Neural cell (in vitro differentiated cells): ENCODE results near the gene CLNK.

Source experiments
- CTCF ChIP-seq: fragments of 450-650 bp; IDR thresholded peaks from 2 replicates; pipeline ENCODE4 v1.5.1; 2014; ENCODE audit warnings: antibody characterized with exemption, mild to moderate bottlenecking, moderate library complexity; ENCODE audit not compliant: poor library complexity, severe bottlenecking
- EP300 ChIP-seq: fragments of 450-650 bp; conservative IDR thresholded peaks from 2 replicates; pipeline ENCODE4 v1.6.1; 2014; ENCODE audit warnings: antibody characterized with exemption, mild to moderate bottlenecking, moderate library complexity; ENCODE audit not compliant: poor library complexity, severe bottlenecking
- EZH2 ChIP-seq: fragments of 200-600, 300-800 bp; shearing (Covaris generic), sonication (generic); IDR thresholded peaks from 2 replicates; pipeline ENCODE4 v1.6.1; 2014; ENCODE audit warnings: antibody characterized with exemption, low read length, borderline replicate concordance, mild to moderate bottlenecking; ENCODE audit not compliant: insufficient read depth, poor library complexity, severe bottlenecking
- MXI1 ChIP-seq: fragments of 450-650 bp; conservative IDR thresholded peaks from 2 replicates; pipeline ENCODE4 v1.6.1; 2014; ENCODE audit warnings: antibody characterized with exemption, mild to moderate bottlenecking; ENCODE audit not compliant: poor library complexity, severe bottlenecking
- POLR2AphosphoS5 ChIP-seq: IDR thresholded peaks from 2 replicates; pipeline ENCODE4 v1.6.1; 2012
- RAD21 ChIP-seq: fragments of 450-650 bp; conservative IDR thresholded peaks from 2 replicates; pipeline ENCODE4 v1.6.1; 2014; ENCODE audit warnings: antibody characterized with exemption, mild to moderate bottlenecking, moderate library complexity
- SMC3 ChIP-seq: fragments of 450-650 bp; conservative IDR thresholded peaks from 2 replicates; pipeline ENCODE4 v1.6.1; 2014; ENCODE audit warnings: antibody characterized with exemption, mild to moderate bottlenecking, moderate library complexity; ENCODE audit not compliant: poor library complexity
- TAF1 ChIP-seq: IDR thresholded peaks from 2 replicates; pipeline ENCODE4 v1.6.1; 2012; ENCODE audit warnings: low read depth
- TF ChIP-seq, protein P1 (sequence below): IDR thresholded peaks from 2 replicates; pipeline ENCODE4 v1.6.1; 2012; ENCODE audit warnings: borderline replicate concordance

DNA sequence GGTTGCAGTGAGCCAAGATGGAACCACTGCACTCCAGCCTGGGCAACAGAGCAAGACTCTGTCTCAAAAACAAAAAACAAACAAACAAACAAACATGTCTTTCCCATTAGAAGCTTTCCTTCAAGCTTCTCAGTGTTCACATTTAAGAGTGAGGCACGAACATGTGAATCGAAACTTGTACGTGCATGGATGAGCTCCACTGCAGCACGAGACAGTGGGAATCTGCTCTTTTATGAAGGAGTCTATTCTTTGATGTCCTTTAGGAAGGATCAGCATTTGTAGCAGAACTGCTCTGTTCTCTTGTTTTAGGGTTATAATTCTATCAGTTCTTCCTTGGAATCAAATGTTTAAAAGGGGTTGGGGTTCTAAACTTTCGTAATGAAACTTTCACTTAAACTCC lies 204.0 kb downstream of the CLNK start:
- TF ChIP-seq EP300 (no peak), CTCF (no peak), EZH2 (no peak), SMC3 (no peak), MXI1 (no peak), TAF1 (no peak), RAD21 (no peak), POLR2AphosphoS5 (no peak)
- TF ChIP-seq, protein P1, sequence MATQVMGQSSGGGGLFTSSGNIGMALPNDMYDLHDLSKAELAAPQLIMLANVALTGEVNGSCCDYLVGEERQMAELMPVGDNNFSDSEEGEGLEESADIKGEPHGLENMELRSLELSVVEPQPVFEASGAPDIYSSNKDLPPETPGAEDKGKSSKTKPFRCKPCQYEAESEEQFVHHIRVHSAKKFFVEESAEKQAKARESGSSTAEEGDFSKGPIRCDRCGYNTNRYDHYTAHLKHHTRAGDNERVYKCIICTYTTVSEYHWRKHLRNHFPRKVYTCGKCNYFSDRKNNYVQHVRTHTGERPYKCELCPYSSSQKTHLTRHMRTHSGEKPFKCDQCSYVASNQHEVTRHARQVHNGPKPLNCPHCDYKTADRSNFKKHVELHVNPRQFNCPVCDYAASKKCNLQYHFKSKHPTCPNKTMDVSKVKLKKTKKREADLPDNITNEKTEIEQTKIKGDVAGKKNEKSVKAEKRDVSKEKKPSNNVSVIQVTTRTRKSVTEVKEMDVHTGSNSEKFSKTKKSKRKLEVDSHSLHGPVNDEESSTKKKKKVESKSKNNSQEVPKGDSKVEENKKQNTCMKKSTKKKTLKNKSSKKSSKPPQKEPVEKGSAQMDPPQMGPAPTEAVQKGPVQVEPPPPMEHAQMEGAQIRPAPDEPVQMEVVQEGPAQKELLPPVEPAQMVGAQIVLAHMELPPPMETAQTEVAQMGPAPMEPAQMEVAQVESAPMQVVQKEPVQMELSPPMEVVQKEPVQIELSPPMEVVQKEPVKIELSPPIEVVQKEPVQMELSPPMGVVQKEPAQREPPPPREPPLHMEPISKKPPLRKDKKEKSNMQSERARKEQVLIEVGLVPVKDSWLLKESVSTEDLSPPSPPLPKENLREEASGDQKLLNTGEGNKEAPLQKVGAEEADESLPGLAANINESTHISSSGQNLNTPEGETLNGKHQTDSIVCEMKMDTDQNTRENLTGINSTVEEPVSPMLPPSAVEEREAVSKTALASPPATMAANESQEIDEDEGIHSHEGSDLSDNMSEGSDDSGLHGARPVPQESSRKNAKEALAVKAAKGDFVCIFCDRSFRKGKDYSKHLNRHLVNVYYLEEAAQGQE = no peak
